ENCODE measurements around the gene RNF114. TPM values are rescaled to one million over a fixed set of nuclear protein-coding genes. Genes with fewer than 3 reads are reported as not detected.

The RNF114 gene
- total RNA-seq, 1 donor from 2014 or later: 74.7 TPM

DNA sequence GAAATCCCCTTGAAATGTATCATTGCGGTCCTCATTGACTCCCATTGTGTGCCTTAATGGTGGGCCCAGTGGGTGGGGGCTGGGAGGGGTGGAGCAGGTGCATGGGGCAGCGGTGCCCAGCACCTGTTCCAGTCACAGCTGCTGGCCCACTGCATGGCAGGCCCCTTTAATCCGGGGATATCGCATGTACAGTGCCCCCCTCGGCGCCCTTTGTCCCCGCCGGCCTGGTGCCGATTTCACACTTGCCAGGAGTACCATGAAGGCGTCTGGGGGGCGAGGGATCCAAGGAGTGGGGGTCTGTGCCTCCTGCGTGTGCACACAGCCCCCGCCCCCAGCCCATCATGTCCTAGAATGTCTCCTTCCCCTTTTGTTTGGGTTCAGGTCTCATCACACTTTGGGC, 49.4 kb downstream of the RNF114 start:
- intact Hi-C loops (cut with DNase I): no loop called here
- ATAC-seq: no peak
- no peak for DNase-seq

DNA sequence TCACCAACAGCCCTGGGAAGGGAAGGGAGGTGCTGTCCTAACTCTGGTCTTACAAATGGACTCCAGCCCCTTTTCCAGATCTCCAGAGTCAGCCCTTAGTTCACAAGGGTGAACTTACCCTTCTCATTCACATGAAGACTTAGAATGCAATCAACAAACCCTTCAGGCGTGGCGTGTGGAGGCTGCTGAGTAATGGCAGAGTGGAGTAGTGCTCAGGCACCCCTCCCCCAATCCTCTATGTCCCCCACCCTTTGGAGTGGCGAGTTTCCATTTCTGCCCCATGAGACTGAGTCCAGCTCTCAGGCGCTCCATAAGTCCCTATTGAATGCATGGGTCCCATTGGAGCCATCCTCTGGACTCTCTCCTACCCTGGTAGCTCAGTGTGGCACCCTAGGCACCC, 49.9 kb downstream of the RNF114 start:
- TF ChIP-seq, protein P1, sequence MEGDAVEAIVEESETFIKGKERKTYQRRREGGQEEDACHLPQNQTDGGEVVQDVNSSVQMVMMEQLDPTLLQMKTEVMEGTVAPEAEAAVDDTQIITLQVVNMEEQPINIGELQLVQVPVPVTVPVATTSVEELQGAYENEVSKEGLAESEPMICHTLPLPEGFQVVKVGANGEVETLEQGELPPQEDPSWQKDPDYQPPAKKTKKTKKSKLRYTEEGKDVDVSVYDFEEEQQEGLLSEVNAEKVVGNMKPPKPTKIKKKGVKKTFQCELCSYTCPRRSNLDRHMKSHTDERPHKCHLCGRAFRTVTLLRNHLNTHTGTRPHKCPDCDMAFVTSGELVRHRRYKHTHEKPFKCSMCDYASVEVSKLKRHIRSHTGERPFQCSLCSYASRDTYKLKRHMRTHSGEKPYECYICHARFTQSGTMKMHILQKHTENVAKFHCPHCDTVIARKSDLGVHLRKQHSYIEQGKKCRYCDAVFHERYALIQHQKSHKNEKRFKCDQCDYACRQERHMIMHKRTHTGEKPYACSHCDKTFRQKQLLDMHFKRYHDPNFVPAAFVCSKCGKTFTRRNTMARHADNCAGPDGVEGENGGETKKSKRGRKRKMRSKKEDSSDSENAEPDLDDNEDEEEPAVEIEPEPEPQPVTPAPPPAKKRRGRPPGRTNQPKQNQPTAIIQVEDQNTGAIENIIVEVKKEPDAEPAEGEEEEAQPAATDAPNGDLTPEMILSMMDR (IDR thresholded peaks at IDR 0.05): no peak
- ATAC-seq: no peak
- H3K27me3 ChIP-seq: no peaks in the 10 kb centered on the region
- no peak overlapping the region for H3K27ac ChIP-seq
- intact Hi-C loops (cut with DNase I): no loop called here
- peaks cover 4% of the 10 kb centered on the region for H3K36me3 ChIP-seq
- H3K4me3 ChIP-seq: peak overlapping the region; percentile 59
- H3K9me3 ChIP-seq: no peaks in the 10 kb centered on the region
- peaks cover 59% of the 10 kb centered on the region for H3K4me1 ChIP-seq
- no peak for DNase-seq

More for the DNA sequence above, 49.4 kb downstream of the RNF114 start:
- TF ChIP-seq, protein P1 (IDR thresholded peaks at IDR 0.05): no peak
- Histone ChIP-seq H3K27ac (no peak overlapping the region), H3K9me3 (no peaks in the 10 kb centered on the region), H3K36me3 (peaks cover 4% of the 10 kb centered on the region), H3K27me3 (no peaks in the 10 kb centered on the region), H3K4me3 (peak overlapping the region; percentile 59), H3K4me1 (peaks cover 59% of the 10 kb centered on the region)

DNA sequence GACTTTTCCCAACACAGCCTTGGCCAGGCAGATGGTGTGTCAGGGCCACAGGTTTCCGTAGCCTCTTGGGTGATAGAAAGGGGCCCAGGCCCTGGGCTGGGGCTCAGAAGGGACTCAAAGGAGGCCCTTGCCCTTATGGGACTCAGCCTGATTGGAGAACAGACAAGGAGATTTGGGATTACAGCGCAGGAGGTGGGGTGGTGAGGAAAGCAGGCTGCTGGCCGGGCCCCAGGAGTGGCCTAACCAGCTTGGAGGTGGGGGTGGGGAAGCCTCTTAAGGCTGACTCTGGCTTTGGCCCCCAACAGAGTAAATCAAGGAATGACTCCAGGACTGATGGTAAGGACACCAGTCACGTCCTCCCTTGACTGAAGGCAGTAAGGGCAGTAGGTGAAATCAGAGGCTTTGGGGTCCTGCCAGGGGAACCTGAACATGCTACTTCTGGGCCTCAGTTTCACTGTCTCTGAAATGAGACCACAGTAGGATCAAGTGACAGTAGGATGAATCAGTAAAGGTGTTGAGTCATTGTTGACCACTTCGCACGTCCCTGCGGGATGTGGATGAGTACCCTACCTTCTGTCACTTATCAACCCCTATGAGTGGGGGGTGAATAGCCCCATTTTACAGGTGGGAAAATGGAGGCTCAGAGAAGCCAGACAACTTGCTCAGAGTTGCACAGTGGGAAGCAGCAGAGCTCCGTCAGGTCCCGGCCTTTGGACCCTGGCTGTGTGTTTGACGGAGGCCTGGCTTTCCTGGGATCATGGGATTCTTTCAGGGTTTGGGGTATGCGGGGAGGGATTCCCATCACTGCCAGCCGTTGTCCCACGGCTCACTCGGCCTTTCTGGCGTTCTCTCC, 51.0 kb downstream of the RNF114 start:
- Histone ChIP-seq H3K36me3 (peaks cover 4% of the 10 kb centered on the region), H3K27ac (no peak overlapping the region), H3K4me3 (no peak overlapping the region), H3K27me3 (no peaks in the 10 kb centered on the region), H3K4me1 (peaks cover 50% of the 10 kb centered on the region), H3K9me3 (no peaks in the 10 kb centered on the region)
- no peak for DNase-seq
- TF ChIP-seq, protein P1 (IDR thresholded peaks at IDR 0.05): no peak
- intact Hi-C loops (cut with DNase I): no loop called here
- ATAC-seq: no peak

DNA sequence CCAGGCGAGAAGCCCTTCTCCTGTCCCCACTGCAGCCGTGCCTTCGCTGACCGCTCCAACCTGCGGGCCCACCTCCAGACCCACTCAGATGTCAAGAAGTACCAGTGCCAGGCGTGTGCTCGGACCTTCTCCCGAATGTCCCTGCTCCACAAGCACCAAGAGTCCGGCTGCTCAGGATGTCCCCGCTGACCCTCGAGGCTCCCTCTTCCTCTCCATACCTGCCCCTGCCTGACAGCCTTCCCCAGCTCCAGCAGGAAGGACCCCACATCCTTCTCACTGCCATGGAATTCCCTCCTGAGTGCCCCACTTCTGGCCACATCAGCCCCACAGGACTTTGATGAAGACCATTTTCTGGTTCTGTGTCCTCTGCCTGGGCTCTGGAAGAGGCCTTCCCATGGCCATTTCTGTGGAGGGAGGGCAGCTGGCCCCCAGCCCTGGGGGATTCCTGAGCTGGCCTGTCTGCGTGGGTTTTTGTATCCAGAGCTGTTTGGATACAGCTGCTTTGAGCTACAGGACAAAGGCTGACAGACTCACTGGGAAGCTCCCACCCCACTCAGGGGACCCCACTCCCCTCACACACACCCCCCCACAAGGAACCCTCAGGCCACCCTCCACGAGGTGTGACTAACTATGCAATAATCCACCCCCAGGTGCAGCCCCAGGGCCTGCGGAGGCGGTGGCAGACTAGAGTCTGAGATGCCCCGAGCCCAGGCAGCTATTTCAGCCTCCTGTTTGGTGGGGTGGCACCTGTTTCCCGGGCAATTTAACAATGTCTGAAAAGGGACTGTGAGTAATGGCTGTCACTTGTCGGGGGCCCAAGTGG, 51.9 kb downstream of the RNF114 start:
- Histone ChIP-seq H3K27me3 (no peaks in the 10 kb centered on the region), H3K9me3 (no peaks in the 10 kb centered on the region), H3K27ac (peak overlapping the region; percentile 83), H3K4me3 (no peak overlapping the region), H3K36me3 (peaks cover 4% of the 10 kb centered on the region), H3K4me1 (peaks cover 45% of the 10 kb centered on the region)
- ATAC-seq (no peak), DNase-seq (no peak)
- intact Hi-C loops (cut with DNase I): no loop called here
- TF ChIP-seq, protein P1 (IDR thresholded peaks at IDR 0.05): no peak

DNA sequence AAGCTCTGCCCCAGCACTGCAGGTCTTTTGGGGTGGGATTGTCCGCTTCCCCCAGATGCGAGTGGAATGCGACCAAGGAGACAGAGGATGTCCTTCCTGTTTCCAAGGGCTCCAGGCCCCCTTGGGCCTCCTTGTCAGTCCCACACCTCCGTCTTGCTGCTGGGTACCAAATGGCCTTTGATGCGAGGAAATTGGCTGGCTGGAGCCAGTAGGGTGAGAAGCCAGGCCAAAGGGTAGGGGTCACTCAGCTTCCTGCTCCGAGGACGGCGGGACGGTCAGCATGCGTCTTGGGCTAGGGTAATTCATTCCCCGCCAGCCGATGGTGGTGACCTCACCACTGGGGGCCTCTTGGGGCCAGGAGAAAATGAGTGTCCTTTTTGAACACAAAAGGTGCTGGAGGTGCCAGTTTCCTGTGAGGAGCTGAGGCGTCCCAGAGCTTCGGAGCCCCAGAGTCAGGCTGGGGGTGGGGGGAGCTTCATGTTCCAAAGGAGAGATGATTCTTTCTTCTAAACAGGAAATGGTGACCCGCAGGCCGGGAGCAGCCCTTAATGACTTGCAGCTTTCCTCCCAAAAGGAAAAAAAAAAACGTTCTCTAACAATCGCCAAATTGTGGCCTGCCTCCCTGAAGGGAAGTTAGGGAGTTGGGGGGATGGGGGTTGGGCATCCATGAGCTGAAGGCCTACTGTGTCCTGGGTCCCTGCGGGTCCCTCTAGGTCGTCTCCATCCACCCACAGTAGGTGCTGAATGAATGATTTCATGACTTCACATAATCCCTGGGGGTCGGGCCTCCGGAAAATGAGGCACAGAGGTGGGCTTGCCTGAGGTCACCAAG, 53.3 kb downstream of the RNF114 start:
- intact Hi-C loops (cut with DNase I): no loop called here
- Histone ChIP-seq H3K27me3 (no peaks in the 10 kb centered on the region), H3K4me3 (no peak overlapping the region), H3K27ac (peak overlapping the region; percentile 83), H3K9me3 (no peaks in the 10 kb centered on the region), H3K36me3 (peaks cover 4% of the 10 kb centered on the region), H3K4me1 (peaks cover 39% of the 10 kb centered on the region)
- DNase-seq (no peak), ATAC-seq (peak; percentile 37)
- TF ChIP-seq, protein P1 (IDR thresholded peaks at IDR 0.05): no peak
